Activated CD4-positive, alpha-beta T cell treated with anti-CD3 and anti-CD28 coated beads for 36 hours (primary cell): ENCODE data around the gene MMP20. TPM values are rescaled to one million over a fixed set of nuclear protein-coding genes. Genes with fewer than 3 reads are reported as not detected.

Experiments used
- ATAC-seq: fragments of 200-7000 bp; cut with Tn5 transposase; one replicate; pipeline ENCODE4 v1.10.0; 2021; ENCODE audit warnings: mild to moderate bottlenecking, moderate library complexity
- CTCF ChIA-PET: fragments of 350-600 bp; sonication (Branson Sonifier 250); formaldehyde crosslinking; loops from one replicate; lab custom pipeline; 2021; ENCODE audit warnings: antibody characterized with exemption; lab: Charles Lee
- POLR2A ChIA-PET: fragments of 350-600 bp; sonication (Branson Sonifier 250); formaldehyde crosslinking; loops from one replicate; lab custom pipeline; 2021; ENCODE audit warnings: antibody characterized with exemption, inconsistent platforms; lab: Charles Lee
- DNase-seq: peaks from one replicate; pipeline ENCODE4 v3.0.0-alpha.2; 2020
- H3K27ac Mint-ChIP-seq: one replicate; pipeline ENCODE4 v1.8.0; 2021; ENCODE audit warnings: mixed read lengths
- H3K27me3 Mint-ChIP-seq: one replicate; pipeline ENCODE4 v1.8.0; 2021; ENCODE audit warnings: mixed read lengths
- H3K36me3 Mint-ChIP-seq: one replicate; pipeline ENCODE4 v1.8.0; 2021; ENCODE audit warnings: low read depth, mixed read lengths
- H3K4me1 Mint-ChIP-seq: one replicate; pipeline ENCODE4 v1.8.0; 2021; ENCODE audit warnings: mixed read lengths
- H3K4me3 Mint-ChIP-seq: one replicate; pipeline ENCODE4 v1.8.0; 2021; ENCODE audit warnings: mild to moderate bottlenecking, moderate library complexity, mixed read lengths
- H3K9me3 Mint-ChIP-seq: one replicate; pipeline ENCODE4 v1.8.0; 2021; ENCODE audit warnings: low read depth, mixed read lengths
- intact Hi-C, 2 experiments: fragments of 100-400 bp; cut with DNase I in 1 of 2; cut with micrococcal nuclease in 1 of 2; formaldehyde crosslinking; loops; one replicate each; pipeline versions ENCODE4 v1.14.2 to v1.15.1; 2022 to 2024; cut with DNase I, micrococcal nuclease
- total RNA-seq, 2 experiments: library from RNA; stranded (reverse); gene quantifications; one replicate each; pipeline ENCODE4 v1.2.3, GENCODE V29; 2021

The MMP20 gene, protein sequence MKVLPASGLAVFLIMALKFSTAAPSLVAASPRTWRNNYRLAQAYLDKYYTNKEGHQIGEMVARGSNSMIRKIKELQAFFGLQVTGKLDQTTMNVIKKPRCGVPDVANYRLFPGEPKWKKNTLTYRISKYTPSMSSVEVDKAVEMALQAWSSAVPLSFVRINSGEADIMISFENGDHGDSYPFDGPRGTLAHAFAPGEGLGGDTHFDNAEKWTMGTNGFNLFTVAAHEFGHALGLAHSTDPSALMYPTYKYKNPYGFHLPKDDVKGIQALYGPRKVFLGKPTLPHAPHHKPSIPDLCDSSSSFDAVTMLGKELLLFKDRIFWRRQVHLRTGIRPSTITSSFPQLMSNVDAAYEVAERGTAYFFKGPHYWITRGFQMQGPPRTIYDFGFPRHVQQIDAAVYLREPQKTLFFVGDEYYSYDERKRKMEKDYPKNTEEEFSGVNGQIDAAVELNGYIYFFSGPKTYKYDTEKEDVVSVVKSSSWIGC
- total RNA-seq, result not detected

DNA sequence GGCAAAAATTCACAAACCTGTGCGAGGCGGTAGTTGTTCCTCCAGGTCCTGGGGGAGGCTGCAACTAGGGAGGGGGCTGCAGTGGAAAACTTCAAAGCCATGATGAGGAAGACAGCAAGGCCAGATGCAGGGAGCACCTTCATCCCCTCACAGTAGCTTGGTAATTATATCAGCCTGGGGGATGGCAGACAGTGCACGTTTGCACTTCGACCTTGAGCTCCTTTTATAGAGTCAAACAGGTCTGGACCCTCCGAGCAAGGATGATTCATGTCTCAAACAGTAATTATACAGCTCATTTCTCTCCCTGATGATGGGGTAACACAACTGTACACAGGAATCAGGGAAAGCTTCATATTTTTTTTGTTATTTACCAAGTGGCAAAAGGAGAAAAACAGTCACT is at the start of gene MMP20:
MMP20 (minus strand) TSS at position 156 of the 400 bp plus-strand sequence; CDS start at position 143, 13 bp downstream.
- H3K27me3 Mint-ChIP-seq, result peaks cover 6% of the 10 kb centered on the region
- no peaks in the 10 kb centered on the region for H3K36me3 Mint-ChIP-seq
- DNase-seq, result no peak
- ChIA-PET CTCF (interaction anchor here (1.1 to 1.3 kb wide), 2 partner anchors 41 to 280 kb away, joined by 4 read pairs; no protein-coding TSS in a partner anchor), POLR2A (no interaction called here)
- H3K4me1 Mint-ChIP-seq, result no peaks in the 10 kb centered on the region
- intact Hi-C loops, result no loop called here
- ATAC-seq, result no peak
- no peak within 1 kb of the TSS for H3K4me3 Mint-ChIP-seq
- H3K27ac Mint-ChIP-seq, result no peak within 1 kb of the TSS
- H3K9me3 Mint-ChIP-seq, result no peaks in the 10 kb centered on the region

DNA sequence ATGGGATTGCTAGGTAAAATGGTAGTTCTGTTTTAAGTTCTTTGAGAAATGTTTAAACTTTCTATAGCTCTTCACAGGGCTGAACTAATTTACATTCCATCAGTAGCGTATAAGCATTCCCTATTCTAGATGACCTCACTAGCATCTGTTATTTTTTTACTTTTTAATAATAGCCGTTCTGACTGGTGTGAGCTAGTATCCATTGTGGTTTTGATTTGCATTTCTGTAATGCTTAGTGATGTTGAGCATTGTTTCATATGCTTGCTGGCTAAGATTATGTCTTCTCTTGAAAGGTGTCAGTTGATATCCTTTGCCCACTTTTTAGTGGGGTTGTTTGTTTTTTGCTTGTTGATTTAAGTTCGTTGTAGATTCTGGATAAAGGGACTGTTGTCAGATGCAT is 44.5 kb upstream of the MMP20 start:
- POLR2A ChIA-PET, result no interaction called here
- H3K4me1 Mint-ChIP-seq, result no peaks in the 10 kb centered on the region
- intact Hi-C loops, result no loop called here
- H3K4me3 Mint-ChIP-seq, result no peak overlapping the region
- peaks cover 2% of the 10 kb centered on the region for H3K27me3 Mint-ChIP-seq
- H3K36me3 Mint-ChIP-seq, result no peaks in the 10 kb centered on the region
- CTCF ChIA-PET, result interaction anchor here (1.5 kb wide), 1 partner anchor 57 kb away, joined by 5 read pairs; no protein-coding TSS in a partner anchor
- DNase-seq, result no peak
- no peak overlapping the region for H3K27ac Mint-ChIP-seq
- ATAC-seq, result no peak
- no peaks in the 10 kb centered on the region for H3K9me3 Mint-ChIP-seq

DNA sequence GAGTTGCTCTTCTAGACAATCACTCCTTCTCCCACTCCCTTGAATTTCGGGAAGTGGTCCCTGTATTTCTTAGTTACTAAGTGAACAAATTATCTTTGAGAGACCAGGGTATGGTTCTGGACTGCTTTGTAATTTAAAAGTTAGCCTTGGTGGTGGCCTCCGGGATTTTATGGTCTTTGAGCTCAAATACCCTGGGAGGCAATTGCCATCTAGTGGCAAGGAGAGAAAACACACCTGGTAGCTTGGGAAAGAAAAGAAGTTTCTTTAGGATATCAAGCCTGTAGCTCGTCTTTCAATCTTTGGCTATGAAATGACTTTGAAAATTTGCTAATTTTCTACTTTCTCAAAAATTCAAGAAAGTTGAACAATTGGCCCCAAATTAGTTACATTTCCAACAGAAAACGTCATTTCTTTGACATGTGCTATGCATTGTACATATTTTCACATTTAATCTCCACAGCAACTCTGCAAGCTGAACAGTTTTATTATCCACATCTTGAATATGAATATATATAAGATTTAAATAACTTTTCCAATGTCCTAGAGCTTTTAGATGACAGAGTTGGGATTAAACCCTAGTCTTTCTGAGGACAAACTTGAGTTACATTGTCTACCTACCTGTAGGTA is 41.3 kb upstream of the MMP20 start:
- Mint-ChIP-seq H3K27ac (no peak overlapping the region), H3K9me3 (no peaks in the 10 kb centered on the region), H3K27me3 (peaks cover 2% of the 10 kb centered on the region), H3K4me3 (no peak overlapping the region), H3K36me3 (no peaks in the 10 kb centered on the region), H3K4me1 (no peaks in the 10 kb centered on the region)
- intact Hi-C loops, result loop anchor here (1.0 kb wide), 5 partner anchors 171 to 806 kb away; no protein-coding TSS in a partner anchor
- ChIA-PET CTCF (interaction anchor here (0.6 to 3.4 kb wide), 70 partner anchors 9 to 751 kb away, joined by 3 to 48 read pairs (median 4); partner anchors contain the start of genes BIRC3, CEP126, MMP20 and MMP7), POLR2A (interaction anchor here (0.8 kb wide), 1 partner anchor 273 kb away, joined by 4 read pairs; no protein-coding TSS in a partner anchor)
- DNase-seq (peak; percentile 37), ATAC-seq (peak; percentile 64)

DNA sequence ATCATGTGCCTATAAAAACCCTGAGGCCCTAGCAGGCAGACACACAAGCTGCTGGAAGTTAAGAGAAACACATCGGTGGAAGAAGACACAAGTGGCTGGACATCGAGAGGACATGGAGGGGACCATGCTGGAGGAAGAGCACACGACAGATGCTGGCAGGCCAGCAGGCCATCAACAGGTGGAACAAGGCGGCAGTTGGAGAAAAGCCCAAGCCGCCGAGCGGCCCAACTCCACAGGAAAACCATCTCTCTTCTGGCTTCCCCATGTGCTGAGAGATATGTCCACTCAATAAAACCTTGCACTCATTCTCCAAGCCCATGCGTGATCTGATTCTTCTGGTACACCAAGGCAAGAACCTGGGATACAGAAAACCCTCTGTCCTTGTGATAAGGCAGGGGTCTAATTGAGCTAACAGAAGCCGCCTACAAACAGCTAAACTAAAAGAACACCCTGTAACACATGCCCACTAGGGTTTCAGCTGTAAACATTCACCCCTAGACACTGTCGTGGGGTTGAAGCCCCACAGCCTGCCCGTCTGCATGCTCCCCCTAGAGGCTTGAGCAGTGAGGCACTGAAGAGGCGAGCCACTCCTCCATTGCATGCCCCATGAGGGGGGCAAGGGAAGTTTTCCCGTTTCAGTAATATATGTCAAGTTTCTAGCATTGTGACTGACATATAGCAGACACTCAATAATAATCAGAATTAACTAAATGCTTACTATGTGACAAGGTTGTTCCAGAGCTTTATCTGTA is 39.0 kb upstream of the MMP20 start:
- Mint-ChIP-seq H3K27ac (no peak overlapping the region), H3K36me3 (no peaks in the 10 kb centered on the region), H3K27me3 (peaks cover 2% of the 10 kb centered on the region), H3K9me3 (no peaks in the 10 kb centered on the region), H3K4me1 (no peaks in the 10 kb centered on the region), H3K4me3 (no peak overlapping the region)
- intact Hi-C loops, result no loop called here
- ChIA-PET POLR2A (no interaction called here), CTCF (interaction anchor here (0.9 to 1.5 kb wide), 3 partner anchors 9 to 325 kb away, joined by 3 to 4 read pairs (median 3); no protein-coding TSS in a partner anchor)
- DNase-seq (peak; percentile 51), ATAC-seq (peak; percentile 69)

- ChIA-PET POLR2A (no interaction called here), CTCF (no interaction called here)
- DNase-seq, result no peak
- no peak for ATAC-seq
- intact Hi-C loops, result no loop called here
- Mint-ChIP-seq H3K4me3 (no peak overlapping the region), H3K4me1 (no peaks in the 10 kb centered on the region), H3K27me3 (peaks cover 7% of the 10 kb centered on the region), H3K27ac (no peak overlapping the region), H3K9me3 (no peaks in the 10 kb centered on the region), H3K36me3 (no peaks in the 10 kb centered on the region)
Measured at GRCh38 chr11:102662607-102663006, 37.5 kb upstream of the MMP20 start.

GRCh38 chr11:102661040-102661439 is 35.9 kb upstream of the MMP20 start:
- DNase-seq (no peak), ATAC-seq (no peak)
- peaks cover 14% of the 10 kb centered on the region for H3K27me3 Mint-ChIP-seq
- intact Hi-C loops, result no loop called here
- H3K27ac Mint-ChIP-seq, result no peak overlapping the region
- ChIA-PET POLR2A (no interaction called here), CTCF (interaction anchor here (0.6 kb wide), 1 partner anchor 285 kb away, joined by 3 read pairs; no protein-coding TSS in a partner anchor)
- H3K9me3 Mint-ChIP-seq, result no peaks in the 10 kb centered on the region
- H3K4me3 Mint-ChIP-seq, result no peak overlapping the region
- no peaks in the 10 kb centered on the region for H3K36me3 Mint-ChIP-seq
- H3K4me1 Mint-ChIP-seq, result no peaks in the 10 kb centered on the region

GRCh38 chr11:102656528-102656927 is 31.4 kb upstream of the MMP20 start:
- no peak overlapping the region for H3K4me3 Mint-ChIP-seq
- DNase-seq, result no peak
- POLR2A ChIA-PET, result no interaction called here
- ATAC-seq, result no peak
- CTCF ChIA-PET, result no interaction called here
- no peak overlapping the region for H3K27ac Mint-ChIP-seq
- intact Hi-C loops, result no loop called here
- H3K27me3 Mint-ChIP-seq, result peaks cover 18% of the 10 kb centered on the region
- H3K36me3 Mint-ChIP-seq, result no peaks in the 10 kb centered on the region
- no peaks in the 10 kb centered on the region for H3K4me1 Mint-ChIP-seq
- peaks cover 2% of the 10 kb centered on the region for H3K9me3 Mint-ChIP-seq

DNA sequence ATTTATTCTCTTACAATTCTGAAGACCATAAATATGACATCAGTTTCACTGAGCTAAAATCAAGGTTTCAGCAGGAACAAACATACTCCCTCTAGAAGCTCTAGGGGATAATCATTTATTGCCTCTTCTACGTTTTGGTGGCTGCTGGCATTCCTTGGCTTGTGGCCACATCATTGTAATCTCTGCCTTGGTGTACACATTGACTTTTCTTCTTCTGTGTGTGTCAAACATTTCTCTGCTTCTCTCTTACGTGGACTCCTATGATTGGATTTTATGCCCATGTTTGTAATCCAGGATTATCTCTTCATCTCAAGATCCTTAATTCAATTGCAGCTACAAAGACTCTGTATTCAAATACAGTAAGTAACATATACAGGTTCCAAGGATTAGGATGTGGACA is 30.4 kb upstream of the MMP20 start:
- Mint-ChIP-seq H3K9me3 (peaks cover 2% of the 10 kb centered on the region), H3K36me3 (no peaks in the 10 kb centered on the region), H3K4me1 (no peaks in the 10 kb centered on the region), H3K27ac (no peak overlapping the region), H3K4me3 (no peak overlapping the region), H3K27me3 (peaks cover 23% of the 10 kb centered on the region)
- ChIA-PET POLR2A (no interaction called here), CTCF (interaction anchor here (0.8 to 1.2 kb wide), 3 partner anchors 10 to 124 kb away, joined by 3 to 6 read pairs (median 3); no protein-coding TSS in a partner anchor)
- DNase-seq, result no peak
- intact Hi-C loops, result no loop called here
- no peak for ATAC-seq

DNA sequence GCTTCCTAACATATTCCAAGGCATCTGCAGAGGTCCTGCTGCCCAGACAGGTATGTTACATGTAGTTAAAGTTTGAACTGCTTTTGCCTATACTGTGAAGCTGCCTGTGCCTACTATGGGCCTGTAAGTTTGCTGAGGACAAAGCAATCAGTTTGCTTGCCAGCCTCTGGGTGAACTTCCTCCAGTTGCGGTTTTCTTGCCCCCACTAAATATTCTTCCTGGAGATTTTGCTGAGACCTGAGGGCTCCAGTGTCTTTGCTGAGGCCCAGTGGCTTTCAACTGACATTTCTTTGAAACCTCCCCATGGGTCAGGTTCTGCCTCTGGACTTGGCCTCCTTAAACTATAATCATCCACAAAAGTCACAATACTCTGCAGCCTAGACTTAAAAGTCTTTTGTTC is 29.6 kb upstream of the MMP20 start:
- H3K36me3 Mint-ChIP-seq, result no peaks in the 10 kb centered on the region
- CTCF ChIA-PET, result interaction anchor here (0.8 to 1.2 kb wide), 3 partner anchors 9 to 123 kb away, joined by 3 to 6 read pairs (median 3); no protein-coding TSS in a partner anchor
- intact Hi-C loops, result no loop called here

DNA sequence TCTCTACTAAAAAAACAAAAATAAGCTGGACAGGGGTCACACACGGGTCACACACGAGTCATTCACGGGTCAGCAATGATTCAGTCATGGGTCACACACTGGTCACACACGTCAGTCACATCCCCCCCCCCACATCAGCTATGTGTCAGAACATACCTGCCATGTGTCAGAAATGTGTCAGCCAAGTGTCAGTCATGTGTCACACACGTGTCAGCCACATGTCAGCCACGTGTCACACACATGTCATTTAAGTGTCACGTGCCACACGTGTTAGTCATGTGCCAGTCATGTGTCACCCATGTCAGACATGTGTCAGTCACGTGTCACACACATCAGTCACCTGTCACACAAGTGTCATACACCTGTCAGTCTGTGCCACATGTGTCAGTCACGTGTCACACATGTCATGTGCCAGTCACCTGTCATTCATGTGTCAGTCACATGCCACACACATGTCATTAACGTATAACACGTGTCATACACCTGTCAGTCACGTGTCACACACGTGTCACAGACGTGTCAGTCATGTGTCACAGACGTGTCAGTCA is 28.7 kb upstream of the MMP20 start:
- Mint-ChIP-seq H3K9me3 (peaks cover 2% of the 10 kb centered on the region), H3K36me3 (no peaks in the 10 kb centered on the region), H3K4me3 (no peak overlapping the region), H3K27ac (no peak overlapping the region), H3K4me1 (no peaks in the 10 kb centered on the region), H3K27me3 (peaks cover 22% of the 10 kb centered on the region)
- peak; percentile 12 for ATAC-seq
- ChIA-PET POLR2A (no interaction called here), CTCF (interaction anchor here (1.6 kb wide), 1 partner anchor 12 kb away, joined by 6 read pairs; no protein-coding TSS in a partner anchor)
- peak; percentile 8 for DNase-seq
- intact Hi-C loops, result no loop called here

More for the DNA sequence above, 29.6 kb upstream of the MMP20 start:
- no peaks in the 10 kb centered on the region for H3K4me1 Mint-ChIP-seq
- peaks cover 2% of the 10 kb centered on the region for H3K9me3 Mint-ChIP-seq
- H3K27ac Mint-ChIP-seq, result no peak overlapping the region
- no peak overlapping the region for H3K4me3 Mint-ChIP-seq
- POLR2A ChIA-PET, result no interaction called here
- peaks cover 25% of the 10 kb centered on the region for H3K27me3 Mint-ChIP-seq
- DNase-seq (no peak), ATAC-seq (no peak)
